HG02610 (cell line): ENCODE measurements around the gene PRTN3.
"Not testable (repeated sequence)": the region's sequence is repeated elsewhere in the genome, so short reads cannot be mapped to it uniquely, and the experiment has no call there.

Experiments
- ATAC-seq: cut with Tn5 transposase; IDR thresholded peaks from one replicate; pipeline ENCODE4 v1.9.1; 2021; ENCODE audit warnings: mild to moderate bottlenecking, moderate library complexity; ENCODE audit not compliant: unreplicated experiment

The PRTN3 gene

GRCh38 chr19:815079-815774, 25.6 kb upstream of the PRTN3 start:
- no peak for ATAC-seq

- ATAC-seq: no peak
Observed at GRCh38 chr19:815775-816499, 24.9 kb upstream of the PRTN3 start.

- no peak for ATAC-seq
Observed at GRCh38 chr19:816500-816857, 24.3 kb upstream of the PRTN3 start.

- ATAC-seq: not testable (repeated sequence)
Observed at GRCh38 chr19:820212-820611, 20.6 kb upstream of the PRTN3 start.

GRCh38 chr19:821231-821824, 19.5 kb upstream of the PRTN3 start:
- ATAC-seq: no peak

GRCh38 chr19:821825-822503, 18.8 kb upstream of the PRTN3 start, which contains the start of gene PLPPR3:
Gene PLPPR3, minus strand, starts transcription at chr19:821955. Its CDS starts 396 bp downstream, at chr19:821559.
- no peak for ATAC-seq

GRCh38 chr19:823565-824121, 17.2 kb upstream of the PRTN3 start:
- ATAC-seq: no peak

- ATAC-seq: no peak
Observed at GRCh38 chr19:824885-825284, 15.9 kb upstream of the PRTN3 start.

- no peak for ATAC-seq
Observed at GRCh38 chr19:825897-826644, 14.7 kb upstream of the PRTN3 start.

- ATAC-seq: no peak
Observed at GRCh38 chr19:827314-827709, 13.5 kb upstream of the PRTN3 start.

GRCh38 chr19:827710-828321, 13.0 kb upstream of the PRTN3 start, which contains the start of gene AZU1:
Gene AZU1, plus strand, starts transcription at chr19:827837. Its CDS starts 10 bp downstream, at chr19:827847.
- no peak for ATAC-seq

- ATAC-seq: no peak
Observed at GRCh38 chr19:829129-829758, 11.6 kb upstream of the PRTN3 start.

GRCh38 chr19:831407-832369, 9.1 kb upstream of the PRTN3 start:
- no peak for ATAC-seq

GRCh38 chr19:834216-834615, 6.6 kb upstream of the PRTN3 start:
- no peak for ATAC-seq

- ATAC-seq: no peak
Observed at GRCh38 chr19:835210-835810, 5.5 kb upstream of the PRTN3 start.

- ATAC-seq: not testable (repeated sequence)
Observed at GRCh38 chr19:842802-843179, 2.0 kb downstream of the PRTN3 start.

- ATAC-seq: no peak
Observed at GRCh38 chr19:843180-843835, 2.5 kb downstream of the PRTN3 start.
